OCI-LY7 (cell line): ENCODE data around the gene GBF1. TPM values are rescaled to one million over a fixed set of nuclear protein-coding genes. Genes with fewer than 3 reads are reported as not detected.

Source experiments
- BruUV-seq: library from RNA; stranded (reverse); fragments of 400-500 nt; replicated peaks from 2 replicates; lab custom pipeline; 2021; lab: Mats Ljungman, UMichigan
- CTCF ChIA-PET: fragments of 300-600 bp; sonication (Branson Sonifier 250); formaldehyde crosslinking; loops from one replicate; lab custom pipeline; 2022; ENCODE audit warnings: antibody characterized with exemption; ENCODE audit not compliant: unreplicated experiment; lab: Charles Lee
- POLR2A ChIA-PET: fragments of 300-600 bp; sonication (Branson Sonifier 250); formaldehyde crosslinking; loops from one replicate; lab custom pipeline; 2022; ENCODE audit warnings: antibody characterized with exemption; lab: Charles Lee
- DNase-seq: peaks from one replicate; pipeline ENCODE4 v3.0.0-alpha.2; 2015; ENCODE audit warnings: low spot score
- H2AFZ ChIP-seq: fragments of 200-600 bp; sonication (generic), shearing (Covaris generic); 2 replicates; pipeline ENCODE4 v1.6.1; 2014; ENCODE audit warnings: mild to moderate bottlenecking, antibody characterized with exemption, low read length, moderate library complexity
- H3K27ac ChIP-seq: fragments of 200-600 bp; sonication (generic); 2 replicates; pipeline ENCODE4 v1.5.1; 2014; ENCODE audit warnings: mixed run types, low read depth, mild to moderate bottlenecking, moderate library complexity, low read length, inconsistent platforms; ENCODE audit not compliant: poor library complexity, severe bottlenecking
- H3K36me3 ChIP-seq: fragments of 200-600 bp; sonication (generic); 2 replicates; pipeline ENCODE4 v1.6.1; 2014; ENCODE audit warnings: mild to moderate bottlenecking, antibody characterized with exemption, low read length, moderate library complexity, mixed read lengths; ENCODE audit not compliant: insufficient read depth
- H3K4me1 ChIP-seq: fragments of 200-600 bp; sonication (generic); 2 replicates; pipeline ENCODE4 v1.5.1; 2014; ENCODE audit warnings: mild to moderate bottlenecking, low read length; ENCODE audit not compliant: insufficient read depth, poor library complexity, severe bottlenecking
- H3K4me2 ChIP-seq: fragments of 200-600 bp; sonication (generic); 2 replicates; pipeline ENCODE4 v1.6.1; 2014; ENCODE audit warnings: mild to moderate bottlenecking, low read length
- H3K4me3 ChIP-seq: fragments of 200-600 bp; sonication (generic); 2 replicates; pipeline ENCODE4 v1.5.1; 2014; ENCODE audit warnings: mild to moderate bottlenecking, low read depth, low read length; ENCODE audit not compliant: poor library complexity, severe bottlenecking
- H3K79me2 ChIP-seq: fragments of 200-600 bp; sonication (generic); 2 replicates; pipeline ENCODE4 v1.6.1; 2016; ENCODE audit warnings: low read depth, mild to moderate bottlenecking, low read length, moderate library complexity, mixed read lengths; ENCODE audit not compliant: insufficient read depth
- H3K9me2 ChIP-seq: fragments of 200-600 bp; sonication (generic); 2 replicates; pipeline ENCODE4 v1.6.1; 2016; ENCODE audit warnings: mild to moderate bottlenecking, low read length, mixed read lengths; ENCODE audit not compliant: insufficient read depth
- H3K9me3 ChIP-seq: fragments of 200-600 bp; sonication (generic); 2 replicates; pipeline ENCODE4 v1.6.1; 2014; ENCODE audit warnings: mild to moderate bottlenecking, mixed run types, low read length, mixed read lengths
- H4K20me1 ChIP-seq: fragments of 200-600 bp; sonication (generic); 2 replicates; pipeline ENCODE4 v1.6.1; 2014; ENCODE audit warnings: mild to moderate bottlenecking, antibody characterized with exemption, low read length, moderate library complexity, mixed read lengths; ENCODE audit not compliant: insufficient read depth
- EZH2phosphoT487 ChIP-seq: fragments of 200-600 bp; sonication (generic); IDR thresholded peaks from 2 replicates; pipeline ENCODE4 v1.6.1; 2018; ENCODE audit warnings: low read depth, borderline replicate concordance, mild to moderate bottlenecking, mixed run types, antibody characterized with exemption, low read length, moderate library complexity, mixed read lengths
- intact Hi-C: fragments of 100-400 bp; cut with micrococcal nuclease; formaldehyde crosslinking; loops from one replicate; pipeline ENCODE4 v1.10.0; 2022; ENCODE audit not compliant: unreplicated experiment
- total RNA-seq, 2 experiments: library from RNA; depleted of rRNA in 1 of 2; stranded (reverse); fragments of >200 nt in 1 of 2; shearing (Covaris generic) in 1 of 2; gene quantifications; 2 replicates each; pipeline ENCODE4 v1.2.3, GENCODE V29; 2014 to 2022
- TF ChIP-seq, protein P1 (sequence below): fragments of 200-600 bp; sonication (generic); conservative IDR thresholded peaks from 2 replicates; pipeline ENCODE4 v1.5.1; 2014; ENCODE audit warnings: mild to moderate bottlenecking, antibody characterized with exemption, low read length, moderate library complexity, mixed read lengths

Gene GBF1
- total RNA-seq, 2 experiments from 2014 or later = 17.8 to 33.4 TPM

DNA sequence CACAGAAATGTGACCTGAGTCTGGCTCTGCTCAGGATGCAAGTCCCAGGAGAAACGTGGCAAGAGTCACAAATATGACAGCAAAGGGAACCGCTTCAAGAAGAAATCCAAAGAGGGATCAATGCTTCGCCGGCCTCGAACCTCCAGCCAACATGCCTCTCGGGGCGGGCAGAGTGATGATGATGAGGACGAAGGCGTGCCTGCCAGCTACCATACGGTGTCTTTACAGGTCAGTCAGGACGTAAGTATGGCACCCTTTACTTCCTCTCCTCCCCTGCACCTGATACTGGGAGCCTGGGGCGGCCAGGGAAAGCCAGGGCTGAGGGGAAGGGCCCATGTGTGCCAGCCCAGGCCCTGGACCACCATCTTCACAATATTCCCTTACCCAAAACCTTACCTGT, 131.6 kb downstream of the GBF1 start:
- POLR2A ChIA-PET = no interaction called here
- Histone ChIP-seq H4K20me1 (no peaks in the 10 kb centered on the region), H3K9me3 (no peaks in the 10 kb centered on the region), H3K79me2 (no peaks in the 10 kb centered on the region), H3K36me3 (peaks cover 59% of the 10 kb centered on the region), H3K27ac (no peak overlapping the region), H3K4me1 (no peaks in the 10 kb centered on the region), H3K4me2 (no peak overlapping the region), H3K4me3 (no peak overlapping the region), H2AFZ (no peak overlapping the region), H3K9me2 (no peaks in the 10 kb centered on the region)
- no peak for DNase-seq
- CTCF ChIA-PET = no interaction called here
- no TSS peak for BruUV-seq
- intact Hi-C loops = no loop called here
- TF ChIP-seq EZH2phosphoT487 = no peak
- TF ChIP-seq, protein P1, sequence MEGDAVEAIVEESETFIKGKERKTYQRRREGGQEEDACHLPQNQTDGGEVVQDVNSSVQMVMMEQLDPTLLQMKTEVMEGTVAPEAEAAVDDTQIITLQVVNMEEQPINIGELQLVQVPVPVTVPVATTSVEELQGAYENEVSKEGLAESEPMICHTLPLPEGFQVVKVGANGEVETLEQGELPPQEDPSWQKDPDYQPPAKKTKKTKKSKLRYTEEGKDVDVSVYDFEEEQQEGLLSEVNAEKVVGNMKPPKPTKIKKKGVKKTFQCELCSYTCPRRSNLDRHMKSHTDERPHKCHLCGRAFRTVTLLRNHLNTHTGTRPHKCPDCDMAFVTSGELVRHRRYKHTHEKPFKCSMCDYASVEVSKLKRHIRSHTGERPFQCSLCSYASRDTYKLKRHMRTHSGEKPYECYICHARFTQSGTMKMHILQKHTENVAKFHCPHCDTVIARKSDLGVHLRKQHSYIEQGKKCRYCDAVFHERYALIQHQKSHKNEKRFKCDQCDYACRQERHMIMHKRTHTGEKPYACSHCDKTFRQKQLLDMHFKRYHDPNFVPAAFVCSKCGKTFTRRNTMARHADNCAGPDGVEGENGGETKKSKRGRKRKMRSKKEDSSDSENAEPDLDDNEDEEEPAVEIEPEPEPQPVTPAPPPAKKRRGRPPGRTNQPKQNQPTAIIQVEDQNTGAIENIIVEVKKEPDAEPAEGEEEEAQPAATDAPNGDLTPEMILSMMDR = no peak

DNA sequence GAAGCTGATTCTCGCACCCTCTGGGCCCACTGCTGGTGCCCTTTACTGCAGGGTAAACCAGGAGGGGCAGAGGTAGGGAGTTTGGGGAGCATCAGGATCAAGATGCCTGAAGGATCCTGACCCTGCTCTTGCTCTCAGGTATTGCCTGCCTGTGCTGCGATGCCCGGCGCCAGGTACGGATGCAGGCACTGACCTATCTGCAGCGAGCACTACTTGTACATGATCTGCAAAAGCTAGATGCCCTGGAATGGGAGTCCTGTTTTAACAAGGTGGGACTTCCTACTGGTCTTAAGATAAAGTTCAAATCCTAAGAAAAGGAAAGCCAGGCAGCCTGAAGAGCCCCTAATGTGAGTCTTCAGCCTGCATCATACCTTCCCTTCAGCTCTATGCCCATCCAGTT, 134.1 kb downstream of the GBF1 start:
- DNase-seq = no peak
- no TSS peak for BruUV-seq
- Histone ChIP-seq H3K4me1 (peaks cover under 1% of the 10 kb centered on the region), H3K4me3 (no peak overlapping the region), H3K9me2 (no peaks in the 10 kb centered on the region), H2AFZ (no peak overlapping the region), H3K27ac (no peak overlapping the region), H3K9me3 (no peaks in the 10 kb centered on the region), H3K36me3 (peaks cover 56% of the 10 kb centered on the region), H3K4me2 (no peak overlapping the region), H3K79me2 (no peaks in the 10 kb centered on the region), H4K20me1 (no peaks in the 10 kb centered on the region)
- intact Hi-C loops = no loop called here
- ChIA-PET CTCF (interaction anchor here (1.9 kb wide), 1 partner anchor 144 kb away, joined by 4 read pairs; no protein-coding TSS in a partner anchor), POLR2A (no interaction called here)
- TF ChIP-seq, protein P1 = no peak
- TF ChIP-seq EZH2phosphoT487 = no peak

DNA sequence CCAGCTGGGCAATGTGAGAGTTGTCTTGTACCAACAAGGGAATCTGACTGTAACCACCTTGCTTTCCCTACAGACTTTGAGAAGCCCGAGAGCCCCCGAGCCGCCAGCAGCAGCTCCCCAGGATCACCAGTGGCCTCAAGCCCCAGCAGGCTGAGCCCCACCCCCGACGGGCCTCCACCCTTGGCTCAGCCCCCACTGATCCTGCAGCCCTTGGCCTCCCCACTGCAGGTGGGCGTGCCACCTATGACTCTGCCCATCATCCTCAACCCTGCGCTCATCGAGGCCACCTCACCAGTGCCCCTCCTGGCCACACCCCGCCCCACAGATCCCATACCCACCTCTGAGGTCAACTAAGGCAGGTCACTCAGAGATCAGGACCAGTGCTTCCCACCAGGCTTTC, 136.7 kb downstream of the GBF1 start:
- TF ChIP-seq, protein P1 = no peak
- no peak for TF ChIP-seq EZH2phosphoT487
- H3K4me2 ChIP-seq = no peak overlapping the region
- BruUV-seq = no TSS peak
- H4K20me1 ChIP-seq = no peaks in the 10 kb centered on the region
- POLR2A ChIA-PET = interaction anchor here (0.7 kb wide), 1 partner anchor 79 kb away, joined by 5 read pairs; no protein-coding TSS in a partner anchor
- peaks cover 42% of the 10 kb centered on the region for H3K36me3 ChIP-seq
- DNase-seq = no peak
- H3K4me1 ChIP-seq = peaks cover 12% of the 10 kb centered on the region
- CTCF ChIA-PET = interaction anchor here (0.6 kb wide), 1 partner anchor 11 kb away, joined by 3 read pairs; no protein-coding TSS in a partner anchor
- intact Hi-C loops = no loop called here
- no peak overlapping the region for H3K27ac ChIP-seq
- H3K9me2 ChIP-seq = no peaks in the 10 kb centered on the region
- no peaks in the 10 kb centered on the region for H3K9me3 ChIP-seq
- H3K4me3 ChIP-seq = no peak overlapping the region
- no peaks in the 10 kb centered on the region for H3K79me2 ChIP-seq
- no peak overlapping the region for H2AFZ ChIP-seq
